HFFc6 (cell line): ENCODE results near the gene ZNF280D. TPM values are rescaled to one million over a fixed set of nuclear protein-coding genes. Genes with fewer than 3 reads are reported as not detected.
A peak's percentile ranks its signal among the peaks of the same experiment; 100 is the strongest.

Experiments used
- DNase-seq: peaks from one replicate; pipeline ENCODE4 v3.0.0-alpha.2; 2018
- H3K27ac Mint-ChIP-seq: 2 replicates; pipeline ENCODE4 v1.8.0; 2020; ENCODE audit warnings: mild to moderate bottlenecking, mixed read lengths
- H3K27me3 Mint-ChIP-seq: 2 replicates; pipeline ENCODE4 v1.8.0; 2021; ENCODE audit warnings: mild to moderate bottlenecking, moderate library complexity, mixed read lengths; ENCODE audit not compliant: insufficient read depth
- H3K36me3 Mint-ChIP-seq: 2 replicates; pipeline ENCODE4 v1.8.0; 2021; ENCODE audit warnings: low read depth, mixed read lengths
- H3K4me1 Mint-ChIP-seq: 2 replicates; pipeline ENCODE4 v1.8.0; 2020; ENCODE audit warnings: low read depth, mixed read lengths
- H3K4me3 Mint-ChIP-seq: 2 replicates; pipeline ENCODE4 v1.8.0; 2020; ENCODE audit warnings: mild to moderate bottlenecking, moderate library complexity, mixed read lengths
- H3K9me3 Mint-ChIP-seq: 2 replicates; pipeline ENCODE4 v1.8.0; 2020; ENCODE audit warnings: mild to moderate bottlenecking, mixed read lengths
- total RNA-seq, 6 experiments: library from RNA; stranded (reverse); fragmentation: NEBNext Ultra II Directional; extraction: Animal tissue kit (Norgen Biotek cat#: 25700); gene quantifications; 2 replicates in 1 of 6; 3 replicates in 5 of 6; pipeline ENCODE4 v1.2.3, GENCODE V29; 2021
- TF ChIP-seq, protein P1 (sequence below): fragments of 200-600 bp; sonication (generic); IDR thresholded peaks from 2 replicates; pipeline ENCODE4 v1.5.0; 2021; ENCODE audit warnings: antibody characterized with exemption, mild to moderate bottlenecking

Gene ZNF280D
- total RNA-seq, 6 experiments from 2014 or later = 21.8 to 29.6 (median 25.5) TPM

DNA sequence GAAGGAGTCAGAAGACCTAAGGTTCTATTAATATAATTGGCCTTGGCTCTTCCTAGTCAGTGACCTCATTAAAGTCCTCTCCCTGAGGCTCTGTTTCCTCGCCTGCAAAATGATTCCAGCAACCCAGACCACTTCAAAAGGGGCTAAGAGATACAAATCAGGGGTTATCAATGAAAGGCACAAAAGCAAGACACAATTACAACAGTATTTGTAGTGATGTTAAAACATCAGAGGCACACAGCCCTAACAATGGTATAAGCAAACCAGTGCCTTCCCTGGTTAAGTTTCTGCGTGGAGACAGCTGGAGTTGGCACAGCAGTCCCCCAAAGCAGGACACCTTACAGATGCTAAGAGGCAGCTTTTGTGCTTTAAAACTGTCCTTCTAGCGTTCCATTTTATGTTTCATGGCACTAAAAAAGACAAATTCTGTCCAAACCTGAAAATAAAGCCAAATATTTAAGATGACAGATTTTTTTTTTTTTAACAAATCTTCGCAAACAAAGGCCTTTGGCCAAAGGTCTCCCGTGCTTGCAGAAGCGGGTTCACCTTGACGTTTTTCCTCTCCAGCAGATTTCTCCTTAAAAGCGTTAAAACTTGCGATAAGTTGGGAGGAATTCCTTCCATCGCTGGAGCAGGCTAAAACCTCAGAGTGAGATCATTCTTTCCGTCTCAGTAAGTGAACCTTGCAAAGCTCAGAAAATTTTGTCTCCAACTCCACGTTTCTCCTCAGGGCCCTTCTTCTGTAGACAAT is 999 bp downstream of the ZNF280D start:
- H3K36me3 Mint-ChIP-seq = peaks cover 22% of the 10 kb centered on the region; the same call in 1 of the 2 replicates
- H3K4me1 Mint-ChIP-seq = peaks cover 34% of the 10 kb centered on the region
- H3K9me3 Mint-ChIP-seq = no peaks in the 10 kb centered on the region
- H3K4me3 Mint-ChIP-seq = peak overlapping the region; percentile 99
- peak overlapping the region; percentile 100 for H3K27ac Mint-ChIP-seq
- peak; percentile 20 for DNase-seq
- TF ChIP-seq, protein P1, sequence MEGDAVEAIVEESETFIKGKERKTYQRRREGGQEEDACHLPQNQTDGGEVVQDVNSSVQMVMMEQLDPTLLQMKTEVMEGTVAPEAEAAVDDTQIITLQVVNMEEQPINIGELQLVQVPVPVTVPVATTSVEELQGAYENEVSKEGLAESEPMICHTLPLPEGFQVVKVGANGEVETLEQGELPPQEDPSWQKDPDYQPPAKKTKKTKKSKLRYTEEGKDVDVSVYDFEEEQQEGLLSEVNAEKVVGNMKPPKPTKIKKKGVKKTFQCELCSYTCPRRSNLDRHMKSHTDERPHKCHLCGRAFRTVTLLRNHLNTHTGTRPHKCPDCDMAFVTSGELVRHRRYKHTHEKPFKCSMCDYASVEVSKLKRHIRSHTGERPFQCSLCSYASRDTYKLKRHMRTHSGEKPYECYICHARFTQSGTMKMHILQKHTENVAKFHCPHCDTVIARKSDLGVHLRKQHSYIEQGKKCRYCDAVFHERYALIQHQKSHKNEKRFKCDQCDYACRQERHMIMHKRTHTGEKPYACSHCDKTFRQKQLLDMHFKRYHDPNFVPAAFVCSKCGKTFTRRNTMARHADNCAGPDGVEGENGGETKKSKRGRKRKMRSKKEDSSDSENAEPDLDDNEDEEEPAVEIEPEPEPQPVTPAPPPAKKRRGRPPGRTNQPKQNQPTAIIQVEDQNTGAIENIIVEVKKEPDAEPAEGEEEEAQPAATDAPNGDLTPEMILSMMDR = no peak
- no peaks in the 10 kb centered on the region for H3K27me3 Mint-ChIP-seq

DNA sequence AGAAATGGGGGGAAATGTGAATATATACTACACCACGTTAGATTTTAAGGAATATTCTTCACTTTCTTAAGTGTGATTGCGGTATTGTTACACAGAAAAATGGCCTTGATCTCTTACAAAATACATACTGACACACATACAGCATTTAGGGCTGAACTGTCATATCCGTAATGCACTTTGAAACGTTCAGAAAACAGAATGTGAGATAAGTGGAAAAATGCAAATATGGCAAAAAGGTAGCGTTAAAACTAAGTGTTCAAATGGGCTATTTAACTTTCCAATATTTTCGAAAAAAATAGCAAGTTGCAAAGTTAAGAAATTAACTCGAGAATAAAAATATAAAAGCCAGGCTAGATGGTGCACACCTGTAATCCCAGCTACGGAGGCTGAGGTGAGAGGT is 1.8 kb downstream of the ZNF280D start:
- H3K4me1 Mint-ChIP-seq = peaks cover 39% of the 10 kb centered on the region
- DNase-seq = no peak
- peaks cover 28% of the 10 kb centered on the region; the same call in 1 of the 2 replicates for H3K36me3 Mint-ChIP-seq
- H3K9me3 Mint-ChIP-seq = no peaks in the 10 kb centered on the region
- TF ChIP-seq, protein P1 = no peak
- H3K27me3 Mint-ChIP-seq = no peaks in the 10 kb centered on the region
- H3K27ac Mint-ChIP-seq = peak overlapping the region; percentile 100; the same call in 1 of the 2 replicates
- H3K4me3 Mint-ChIP-seq = peak overlapping the region; percentile 99

DNA sequence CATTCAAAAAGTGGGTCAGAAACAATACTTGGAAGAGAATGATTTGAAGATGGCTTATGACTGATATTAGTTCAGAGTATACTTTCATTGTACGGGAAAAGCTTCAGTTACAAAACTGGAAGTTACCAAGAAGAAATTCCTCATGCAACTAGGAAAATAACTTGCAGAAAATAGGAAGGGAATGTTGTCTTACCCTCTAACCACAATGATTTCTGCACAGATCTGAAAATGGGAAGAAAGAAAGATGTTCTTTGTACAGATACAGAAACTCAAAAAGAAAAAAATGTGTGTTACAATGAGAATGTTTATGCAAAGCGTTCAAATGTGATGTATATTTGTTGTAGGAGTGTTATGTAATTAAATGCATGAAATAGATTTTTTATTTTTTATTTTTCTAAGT is 3.7 kb downstream of the ZNF280D start:
- Mint-ChIP-seq H3K27me3 (no peaks in the 10 kb centered on the region), H3K27ac (no peak overlapping the region), H3K4me3 (no peak overlapping the region), H3K9me3 (no peaks in the 10 kb centered on the region), H3K36me3 (peaks cover 33% of the 10 kb centered on the region; the same call in 1 of the 2 replicates), H3K4me1 (peaks cover 46% of the 10 kb centered on the region)
- TF ChIP-seq, protein P1 = no peak
- DNase-seq = no peak

DNA sequence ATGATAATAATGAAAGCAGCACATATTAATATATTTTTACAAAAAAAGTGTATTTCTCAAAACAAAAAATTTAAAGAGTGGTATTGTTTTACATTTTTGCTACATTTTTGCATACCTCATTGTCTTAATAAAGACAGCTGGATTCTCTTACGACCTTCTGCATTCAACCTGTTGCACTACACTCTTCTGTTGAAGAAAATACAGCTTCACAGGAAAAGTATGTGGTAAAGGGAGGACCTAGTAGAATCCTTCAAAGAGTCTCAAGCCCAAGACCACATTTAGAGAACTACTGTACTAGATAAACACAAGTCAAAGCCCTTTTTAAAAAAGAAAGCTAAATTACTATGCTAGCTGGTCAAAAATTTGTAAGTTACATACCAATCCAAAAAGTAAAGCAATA is 7.9 kb downstream of the ZNF280D start:
- Mint-ChIP-seq H3K4me3 (no peak overlapping the region), H3K4me1 (peaks cover 27% of the 10 kb centered on the region), H3K27me3 (no peaks in the 10 kb centered on the region; the same call in 1 of the 2 replicates), H3K27ac (no peak overlapping the region; the same call in 1 of the 2 replicates), H3K36me3 (peaks cover 53% of the 10 kb centered on the region), H3K9me3 (no peaks in the 10 kb centered on the region)
- TF ChIP-seq, protein P1 = no peak
- no peak for DNase-seq

DNA sequence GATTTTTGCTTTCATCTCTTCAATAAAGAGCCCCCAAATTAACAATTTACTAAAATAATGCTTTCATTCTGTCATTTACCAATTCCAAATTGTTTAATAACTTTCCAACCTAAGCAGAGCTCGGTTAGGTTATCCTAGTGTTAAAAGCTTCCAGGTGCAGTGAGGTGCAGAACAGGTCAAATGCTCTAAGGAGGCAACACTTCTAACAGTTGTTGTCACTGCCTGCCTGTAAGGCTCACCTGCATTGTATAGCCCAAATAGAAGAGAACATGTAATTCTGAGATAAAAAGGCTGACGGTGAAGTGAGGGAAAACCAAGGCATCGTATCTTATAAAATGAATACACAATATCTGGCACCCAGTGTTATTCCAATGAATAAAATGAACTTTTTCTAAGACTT is 9.1 kb downstream of the ZNF280D start:
- peaks cover 55% of the 10 kb centered on the region for H3K36me3 Mint-ChIP-seq
- no peak overlapping the region for H3K27ac Mint-ChIP-seq
- no peak overlapping the region for H3K4me3 Mint-ChIP-seq
- no peaks in the 10 kb centered on the region for H3K9me3 Mint-ChIP-seq
- no peaks in the 10 kb centered on the region; the same call in 1 of the 2 replicates for H3K27me3 Mint-ChIP-seq
- TF ChIP-seq, protein P1 = no peak
- DNase-seq = no peak
- peaks cover 28% of the 10 kb centered on the region for H3K4me1 Mint-ChIP-seq
